PC-9 (cell line): ENCODE measurements around the gene NOLC1.

Experiments used
- CTCF ChIP-seq: fragments of 200-600 bp; sonication (generic); conservative IDR thresholded peaks from 2 replicates; pipeline ENCODE4 v1.6.1; 2017; ENCODE audit warnings: mixed run types, antibody characterized with exemption, mild to moderate bottlenecking, moderate library complexity
- EZH2 ChIP-seq: fragments of 200-600 bp; sonication (generic); IDR thresholded peaks from 2 replicates; pipeline ENCODE4 v1.8.0; 2017; ENCODE audit warnings: antibody characterized with exemption, low read depth

- TF ChIP-seq CTCF (no peak), EZH2 (no peak)
Measured at GRCh38 chr10:102196893-102197292, 44.7 kb downstream of the NOLC1 start.
